ENCODE measurements around the gene NODAL.

Gene NODAL

DNA sequence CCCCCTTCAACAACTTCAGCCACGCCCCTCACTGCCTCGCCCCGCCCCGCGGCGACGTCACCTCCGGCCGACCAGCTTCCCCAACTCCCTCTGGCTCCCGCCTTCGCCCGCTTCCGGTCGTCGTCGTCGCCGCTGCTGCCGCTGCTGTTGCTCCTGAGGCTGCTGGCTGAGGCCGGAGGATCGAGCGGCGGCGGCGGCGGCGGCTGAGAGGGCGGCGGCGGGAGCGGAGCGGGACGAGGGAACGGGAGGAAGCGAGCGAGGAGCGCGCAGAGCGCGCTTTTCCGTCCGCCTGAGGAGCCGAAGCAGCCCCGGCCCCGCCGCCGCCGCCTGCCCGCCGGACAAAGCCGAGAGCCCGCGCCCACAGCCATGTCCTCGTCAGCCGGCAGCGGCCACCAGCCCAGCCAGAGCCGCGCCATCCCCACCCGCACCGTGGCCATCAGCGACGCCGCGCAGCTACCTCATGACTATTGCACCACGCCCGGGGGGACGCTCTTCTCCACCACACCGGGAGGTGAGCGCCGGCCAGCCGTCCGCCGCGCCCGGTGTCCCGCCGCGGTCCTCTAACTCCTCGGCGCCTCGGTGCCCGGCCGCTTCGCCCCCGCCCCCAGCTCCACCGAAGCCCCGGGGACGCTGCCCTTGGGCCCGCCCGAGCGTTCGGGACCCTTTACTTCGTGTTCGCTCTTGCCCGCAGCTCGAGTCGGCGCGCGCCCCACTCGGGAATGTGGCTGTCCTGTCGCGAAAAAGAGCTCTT is 37.3 kb downstream of the NODAL start, which contains the start of gene EIF4EBP2 (continued):
- TF ChIP-seq, protein P1, sequence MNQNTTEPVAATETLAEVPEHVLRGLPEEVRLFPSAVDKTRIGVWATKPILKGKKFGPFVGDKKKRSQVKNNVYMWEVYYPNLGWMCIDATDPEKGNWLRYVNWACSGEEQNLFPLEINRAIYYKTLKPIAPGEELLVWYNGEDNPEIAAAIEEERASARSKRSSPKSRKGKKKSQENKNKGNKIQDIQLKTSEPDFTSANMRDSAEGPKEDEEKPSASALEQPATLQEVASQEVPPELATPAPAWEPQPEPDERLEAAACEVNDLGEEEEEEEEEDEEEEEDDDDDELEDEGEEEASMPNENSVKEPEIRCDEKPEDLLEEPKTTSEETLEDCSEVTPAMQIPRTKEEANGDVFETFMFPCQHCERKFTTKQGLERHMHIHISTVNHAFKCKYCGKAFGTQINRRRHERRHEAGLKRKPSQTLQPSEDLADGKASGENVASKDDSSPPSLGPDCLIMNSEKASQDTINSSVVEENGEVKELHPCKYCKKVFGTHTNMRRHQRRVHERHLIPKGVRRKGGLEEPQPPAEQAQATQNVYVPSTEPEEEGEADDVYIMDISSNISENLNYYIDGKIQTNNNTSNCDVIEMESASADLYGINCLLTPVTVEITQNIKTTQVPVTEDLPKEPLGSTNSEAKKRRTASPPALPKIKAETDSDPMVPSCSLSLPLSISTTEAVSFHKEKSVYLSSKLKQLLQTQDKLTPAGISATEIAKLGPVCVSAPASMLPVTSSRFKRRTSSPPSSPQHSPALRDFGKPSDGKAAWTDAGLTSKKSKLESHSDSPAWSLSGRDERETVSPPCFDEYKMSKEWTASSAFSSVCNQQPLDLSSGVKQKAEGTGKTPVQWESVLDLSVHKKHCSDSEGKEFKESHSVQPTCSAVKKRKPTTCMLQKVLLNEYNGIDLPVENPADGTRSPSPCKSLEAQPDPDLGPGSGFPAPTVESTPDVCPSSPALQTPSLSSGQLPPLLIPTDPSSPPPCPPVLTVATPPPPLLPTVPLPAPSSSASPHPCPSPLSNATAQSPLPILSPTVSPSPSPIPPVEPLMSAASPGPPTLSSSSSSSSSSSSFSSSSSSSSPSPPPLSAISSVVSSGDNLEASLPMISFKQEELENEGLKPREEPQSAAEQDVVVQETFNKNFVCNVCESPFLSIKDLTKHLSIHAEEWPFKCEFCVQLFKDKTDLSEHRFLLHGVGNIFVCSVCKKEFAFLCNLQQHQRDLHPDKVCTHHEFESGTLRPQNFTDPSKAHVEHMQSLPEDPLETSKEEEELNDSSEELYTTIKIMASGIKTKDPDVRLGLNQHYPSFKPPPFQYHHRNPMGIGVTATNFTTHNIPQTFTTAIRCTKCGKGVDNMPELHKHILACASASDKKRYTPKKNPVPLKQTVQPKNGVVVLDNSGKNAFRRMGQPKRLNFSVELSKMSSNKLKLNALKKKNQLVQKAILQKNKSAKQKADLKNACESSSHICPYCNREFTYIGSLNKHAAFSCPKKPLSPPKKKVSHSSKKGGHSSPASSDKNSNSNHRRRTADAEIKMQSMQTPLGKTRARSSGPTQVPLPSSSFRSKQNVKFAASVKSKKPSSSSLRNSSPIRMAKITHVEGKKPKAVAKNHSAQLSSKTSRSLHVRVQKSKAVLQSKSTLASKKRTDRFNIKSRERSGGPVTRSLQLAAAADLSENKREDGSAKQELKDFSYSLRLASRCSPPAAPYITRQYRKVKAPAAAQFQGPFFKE (tag by site-specific recombination; IDR thresholded peaks at IDR 0.05; ENCODE audit: borderline replicate concordance), result no peak
- no peak for TF ChIP-seq HOXA7 (CRISPR knock-in tag; IDR thresholded peaks at IDR 0.05; ENCODE audit: borderline replicate concordance)
- TF ChIP-seq MEIS1 (CRISPR knock-in tag; IDR thresholded peaks at IDR 0.05; ENCODE audit: borderline replicate concordance), result no peak
- TF ChIP-seq ZNF561 (tag by site-specific recombination; IDR thresholded peaks at IDR 0.05; ENCODE audit: borderline replicate concordance), result no peak; the same call in 1 of the 2 replicates
- TF ChIP-seq, protein P2, sequence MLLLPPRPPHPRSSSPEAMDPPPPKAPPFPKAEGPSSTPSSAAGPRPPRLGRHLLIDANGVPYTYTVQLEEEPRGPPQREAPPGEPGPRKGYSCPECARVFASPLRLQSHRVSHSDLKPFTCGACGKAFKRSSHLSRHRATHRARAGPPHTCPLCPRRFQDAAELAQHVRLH (tag by site-specific recombination; IDR thresholded peaks at IDR 0.05), result no peak
- TF ChIP-seq TRIM28 (IDR thresholded peaks at IDR 0.05; ENCODE audit: borderline replicate concordance, low read length), result no peak
- TF ChIP-seq, protein P3, sequence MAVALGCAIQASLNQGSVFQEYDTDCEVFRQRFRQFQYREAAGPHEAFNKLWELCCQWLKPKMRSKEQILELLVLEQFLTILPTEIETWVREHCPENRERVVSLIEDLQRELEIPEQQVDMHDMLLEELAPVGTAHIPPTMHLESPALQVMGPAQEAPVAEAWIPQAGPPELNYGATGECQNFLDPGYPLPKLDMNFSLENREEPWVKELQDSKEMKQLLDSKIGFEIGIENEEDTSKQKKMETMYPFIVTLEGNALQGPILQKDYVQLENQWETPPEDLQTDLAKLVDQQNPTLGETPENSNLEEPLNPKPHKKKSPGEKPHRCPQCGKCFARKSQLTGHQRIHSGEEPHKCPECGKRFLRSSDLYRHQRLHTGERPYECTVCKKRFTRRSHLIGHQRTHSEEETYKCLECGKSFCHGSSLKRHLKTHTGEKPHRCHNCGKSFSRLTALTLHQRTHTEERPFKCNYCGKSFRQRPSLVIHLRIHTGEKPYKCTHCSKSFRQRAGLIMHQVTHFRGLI (tag by site-specific recombination; IDR thresholded peaks at IDR 0.05), result 0 out of 2 replicates have a peak, but pooled peaks have one; percentile 10
- TF ChIP-seq, protein P4, sequence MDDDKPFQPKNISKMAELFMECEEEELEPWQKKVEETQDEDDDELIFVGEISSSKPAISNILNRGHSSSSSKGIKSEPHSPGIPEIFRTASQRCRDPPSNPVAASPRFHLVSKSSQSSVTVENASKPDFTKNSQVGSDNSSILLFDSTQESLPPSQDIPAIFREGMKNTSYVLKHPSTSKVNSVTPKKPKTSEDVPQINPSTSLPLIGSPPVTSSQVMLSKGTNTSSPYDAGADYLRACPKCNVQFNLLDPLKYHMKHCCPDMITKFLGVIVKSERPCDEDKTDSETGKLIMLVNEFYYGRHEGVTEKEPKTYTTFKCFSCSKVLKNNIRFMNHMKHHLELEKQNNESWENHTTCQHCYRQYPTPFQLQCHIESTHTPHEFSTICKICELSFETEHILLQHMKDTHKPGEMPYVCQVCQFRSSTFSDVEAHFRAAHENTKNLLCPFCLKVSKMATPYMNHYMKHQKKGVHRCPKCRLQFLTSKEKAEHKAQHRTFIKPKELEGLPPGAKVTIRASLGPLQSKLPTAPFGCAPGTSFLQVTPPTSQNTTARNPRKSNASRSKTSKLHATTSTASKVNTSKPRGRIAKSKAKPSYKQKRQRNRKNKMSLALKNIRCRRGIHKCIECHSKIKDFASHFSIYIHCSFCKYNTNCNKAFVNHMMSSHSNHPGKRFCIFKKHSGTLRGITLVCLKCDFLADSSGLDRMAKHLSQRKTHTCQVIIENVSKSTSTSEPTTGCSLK (tag by site-specific recombination; IDR thresholded peaks at IDR 0.05), result no peak
- TF ChIP-seq ZNF292 (tag by site-specific recombination; IDR thresholded peaks at IDR 0.05; ENCODE audit: borderline replicate concordance, low read depth), result no peak
- peak; percentile 97 for TF ChIP-seq SP3 (tag by site-specific recombination; IDR thresholded peaks at IDR 0.05)
- no peak for TF ChIP-seq GLI4 (tag by site-specific recombination; IDR thresholded peaks at IDR 0.05)
- TF ChIP-seq ZNF335 (tag by site-specific recombination; conservative IDR thresholded peaks at IDR 0.05), result no peak
- no peak for TF ChIP-seq ZNF341 (tag by site-specific recombination; IDR thresholded peaks at IDR 0.05; ENCODE audit: low read depth)
- no peak for TF ChIP-seq ZNF621 (tag by site-specific recombination; IDR thresholded peaks at IDR 0.05)
- TF ChIP-seq ZNF510 (tag by site-specific recombination; IDR thresholded peaks at IDR 0.05; ENCODE audit: insufficient replicate concordance), result no peak
- no peak for TF ChIP-seq ZNF157 (tag by site-specific recombination; IDR thresholded peaks at IDR 0.05)
- no peak for TF ChIP-seq ZSCAN16 (tag by site-specific recombination; IDR thresholded peaks at IDR 0.05)

All from HEK293 (cell line).